Measurements from ENCODE around the gene CCDC102A.
A peak's percentile ranks its signal among the peaks of the same experiment; 100 is the strongest.

The CCDC102A gene

DNA sequence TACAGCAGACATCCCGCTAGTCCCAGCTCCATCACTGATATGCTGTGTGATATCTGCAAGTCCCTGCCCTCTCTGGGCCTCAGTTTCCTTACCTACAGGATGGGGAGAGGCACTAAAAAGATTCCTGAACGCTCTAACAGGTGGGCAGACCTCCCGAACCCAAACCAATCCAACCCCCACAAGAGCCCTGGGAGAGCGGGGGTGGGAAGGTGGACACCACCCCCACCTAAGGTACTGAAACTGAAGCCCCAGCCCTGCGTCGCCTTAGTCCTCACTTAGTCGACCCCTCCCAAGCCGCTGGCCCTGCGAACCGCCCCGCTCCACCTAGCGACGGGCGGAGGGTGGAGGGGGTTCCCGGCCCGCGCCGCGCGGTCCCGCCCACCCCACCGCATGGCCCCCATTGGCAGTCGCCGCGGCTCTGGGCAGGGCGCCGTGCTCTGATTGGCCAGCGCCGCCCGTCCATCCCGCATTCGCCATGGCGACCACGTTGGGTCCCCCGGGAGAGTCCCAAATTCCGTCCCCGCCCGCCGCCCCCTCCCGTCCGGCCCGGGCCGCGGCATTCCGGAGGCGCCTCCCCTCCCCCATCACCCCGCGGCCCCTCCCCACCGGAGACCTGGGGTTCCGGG is 578 bp downstream of the CCDC102A start:
- DNase-seq = peak; percentile 92

- DNase-seq = no peak
Observed at GRCh38 chr16:57534881-57535658, 1.3 kb downstream of the CCDC102A start.

DNA sequence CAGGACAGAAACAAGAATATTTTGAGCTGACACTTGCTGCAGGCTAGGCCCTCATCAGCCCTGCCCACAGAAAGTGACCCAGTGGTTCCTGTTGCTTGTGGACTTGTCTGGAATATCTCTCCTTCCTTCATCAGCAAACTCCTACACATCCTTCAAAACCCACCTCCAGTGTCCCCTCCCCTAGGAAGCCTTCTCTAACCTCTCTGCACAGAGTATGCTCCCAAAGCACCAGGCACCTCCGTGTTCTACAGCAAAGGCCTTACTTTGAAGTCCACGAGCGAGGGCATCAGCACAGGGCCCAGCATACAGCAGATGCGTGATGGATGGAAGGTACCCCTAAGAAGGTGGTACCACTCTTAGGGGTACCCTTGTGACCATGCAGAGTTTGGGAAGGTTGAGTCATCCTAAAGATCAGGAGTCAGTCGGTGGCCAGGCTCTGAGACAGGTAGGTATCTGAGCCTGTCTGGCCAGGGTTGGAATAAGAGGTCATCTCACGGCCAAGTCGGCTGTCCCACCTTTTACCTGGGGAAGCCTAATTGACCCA is 2.0 kb downstream of the CCDC102A start:
- DNase-seq = no peak

DNA sequence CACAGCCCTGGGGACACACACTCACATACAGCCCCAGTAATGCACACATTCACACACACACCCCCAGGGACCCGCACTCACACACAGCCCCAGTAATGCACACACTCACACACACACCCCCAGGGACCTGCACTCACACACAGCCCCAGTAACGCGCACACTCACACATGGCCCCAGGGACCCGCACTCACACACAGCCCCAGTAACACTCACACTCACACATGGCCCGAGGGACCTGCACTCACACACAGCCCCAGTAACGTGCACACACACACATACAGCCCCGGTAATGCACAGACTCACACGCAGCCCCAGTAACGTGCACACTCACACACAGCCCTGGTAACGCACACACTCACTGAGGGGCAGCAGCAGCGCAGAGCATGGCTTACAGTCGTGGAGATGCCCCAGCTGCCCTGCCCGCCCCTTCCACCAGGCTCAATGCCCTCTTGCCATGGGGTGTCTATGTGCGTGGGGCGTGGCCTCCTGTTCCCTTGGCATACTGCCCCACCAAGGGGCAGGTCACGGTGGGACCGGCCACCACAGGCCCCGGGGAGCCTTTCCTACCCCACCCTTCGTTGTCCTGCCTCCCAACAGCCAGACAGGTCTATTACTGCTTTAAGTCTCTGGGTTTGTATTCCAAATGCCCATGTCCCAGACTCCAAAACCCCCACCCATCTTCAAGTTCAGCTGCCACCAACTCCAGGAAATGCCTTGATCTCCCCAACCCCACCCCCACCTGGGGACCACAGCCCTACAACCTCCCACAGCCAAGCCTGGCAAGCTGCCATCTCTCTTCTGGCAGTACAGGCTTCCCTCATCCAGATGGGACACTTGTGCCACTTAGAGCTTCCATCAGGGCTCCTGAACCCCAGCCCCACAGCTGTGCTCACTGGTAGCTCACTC is 2.7 kb downstream of the CCDC102A start:
- DNase-seq = no peak

DNA sequence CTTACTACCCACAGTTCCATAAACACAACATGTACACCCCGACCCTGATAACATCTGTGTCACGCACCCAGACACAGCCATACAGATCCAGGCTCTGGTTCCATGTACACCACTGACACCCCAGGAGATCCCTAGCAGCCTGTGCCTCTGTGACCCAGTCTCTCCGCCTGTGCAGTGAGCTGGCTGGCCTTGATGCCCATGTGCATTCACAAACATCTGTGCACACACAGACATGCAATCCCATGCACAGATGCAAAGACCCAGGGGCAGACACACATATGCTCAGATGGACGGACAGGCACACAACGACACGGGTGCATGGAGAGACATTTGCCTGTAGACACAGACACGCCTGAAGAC is 4.1 kb downstream of the CCDC102A start:
- no peak for DNase-seq

GRCh38 chr16:57531635-57532265 is 4.6 kb downstream of the CCDC102A start:
- DNase-seq = no peak

DNA sequence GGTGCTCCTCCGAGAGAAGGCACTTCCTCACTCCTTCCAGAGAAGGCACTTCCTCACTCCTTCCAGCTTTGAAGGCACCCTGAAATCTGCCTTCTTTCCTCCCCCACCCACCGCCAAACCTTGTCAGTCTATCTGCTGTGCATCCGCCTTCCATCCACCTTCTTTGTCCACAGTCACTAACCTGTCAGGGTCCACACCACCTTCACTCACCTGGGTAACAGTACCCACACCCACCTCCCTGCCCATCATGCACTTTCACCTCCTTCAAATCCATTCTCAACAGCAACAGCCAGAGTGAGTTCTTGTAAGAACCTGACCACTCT is 5.2 kb downstream of the CCDC102A start:
- DNase-seq = no peak

DNA sequence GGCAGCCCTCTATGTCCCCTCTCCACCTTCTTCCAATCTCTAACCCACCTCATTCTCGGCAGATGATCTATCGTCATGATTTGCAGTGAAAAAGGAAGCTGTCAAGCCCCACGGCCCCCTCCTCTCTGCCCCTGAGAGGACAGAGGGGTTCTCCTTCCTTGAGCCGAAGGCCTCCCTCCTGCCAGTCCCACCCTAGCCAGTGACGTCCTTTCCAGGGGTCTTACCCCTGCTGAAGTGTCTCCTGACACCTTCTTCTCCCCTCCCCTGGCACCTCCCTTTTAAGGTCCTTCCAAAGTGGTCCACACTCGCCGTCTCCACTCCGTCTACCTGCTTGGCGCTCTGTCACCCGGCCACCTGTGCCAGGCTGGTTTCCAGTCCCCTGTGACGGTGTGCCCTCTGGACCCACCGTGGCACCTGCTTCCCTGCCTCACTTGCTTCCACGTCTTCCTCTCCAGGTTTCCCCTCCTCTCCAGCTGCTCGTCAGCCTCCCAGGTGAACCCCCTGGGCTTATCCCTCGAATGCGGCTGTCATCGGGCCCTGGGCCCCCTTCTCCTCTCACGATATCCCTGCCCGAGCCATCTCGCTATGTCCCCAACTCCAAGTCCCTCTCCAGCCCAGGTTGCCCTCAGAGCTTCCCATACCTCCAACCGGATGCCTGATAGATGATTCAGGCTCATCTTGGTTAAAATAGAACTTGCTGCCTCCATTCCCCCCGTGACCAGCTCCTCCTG is 5.7 kb downstream of the CCDC102A start:
- no peak for DNase-seq

GRCh38 chr16:57530104-57530521 is 6.3 kb downstream of the CCDC102A start:
- DNase-seq = peak; percentile 60

GRCh38 chr16:57529391-57530103 is 6.8 kb downstream of the CCDC102A start:
- DNase-seq = no peak

GRCh38 chr16:57528499-57529390 is 7.6 kb downstream of the CCDC102A start:
- no peak for DNase-seq

DNA sequence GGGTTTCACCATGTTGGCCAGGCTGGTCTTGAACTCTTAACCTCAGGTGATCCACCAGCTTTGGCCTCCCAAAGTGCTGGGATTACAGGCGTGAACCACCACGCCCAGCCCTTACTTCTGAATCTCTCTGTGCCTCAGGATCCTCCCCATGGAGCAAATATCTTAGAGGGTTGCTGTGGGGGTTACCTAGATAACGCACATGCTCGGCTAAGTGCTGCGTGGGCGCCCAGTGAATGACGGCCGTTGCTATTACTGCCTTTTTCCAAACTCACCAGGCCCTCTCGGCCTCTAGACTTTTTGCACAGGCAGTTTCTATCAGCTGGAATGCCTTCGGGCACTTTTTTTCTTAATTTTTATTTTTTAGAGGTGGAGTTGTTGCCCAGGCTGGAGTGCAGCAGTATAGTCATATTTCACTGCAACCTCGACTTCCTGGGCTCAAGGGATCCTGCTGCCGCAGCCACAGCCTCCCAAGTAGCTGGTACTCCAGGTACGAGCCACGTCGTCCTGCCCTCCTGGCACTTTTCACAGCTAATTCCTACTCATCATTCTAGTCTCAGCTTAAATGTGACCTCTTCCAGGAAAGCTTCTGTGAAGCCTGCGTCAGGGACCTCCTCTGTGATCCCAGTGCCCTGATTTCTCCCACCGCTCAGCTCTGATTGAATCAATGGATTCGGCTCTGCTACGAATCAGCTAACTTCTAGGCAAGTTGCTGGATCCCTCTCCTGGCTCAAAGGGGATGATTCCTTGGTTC is 8.6 kb downstream of the CCDC102A start:
- DNase-seq = no peak

DNA sequence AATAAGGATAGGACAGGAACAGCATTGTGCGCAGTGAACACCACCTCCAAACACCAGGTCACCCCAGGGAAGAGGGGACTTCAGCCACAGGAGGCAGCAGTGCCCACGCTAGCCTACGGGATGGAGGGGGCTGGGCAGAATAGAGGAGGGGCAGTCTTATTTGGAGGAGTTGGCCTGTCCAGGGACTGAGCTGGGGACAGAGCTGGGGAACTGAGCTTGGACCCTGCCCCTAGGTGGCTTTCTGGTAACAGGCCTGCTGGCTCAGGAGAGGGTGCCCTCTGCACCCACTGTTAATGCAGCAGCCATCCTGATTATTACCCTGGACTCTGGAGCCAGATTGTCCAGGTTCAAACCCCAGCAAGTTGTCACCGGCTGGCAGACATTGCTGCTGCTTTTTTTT is 9.3 kb downstream of the CCDC102A start:
- no peak for DNase-seq

GRCh38 chr16:57526498-57526897 is 9.9 kb downstream of the CCDC102A start:
- DNase-seq = no peak

DNA sequence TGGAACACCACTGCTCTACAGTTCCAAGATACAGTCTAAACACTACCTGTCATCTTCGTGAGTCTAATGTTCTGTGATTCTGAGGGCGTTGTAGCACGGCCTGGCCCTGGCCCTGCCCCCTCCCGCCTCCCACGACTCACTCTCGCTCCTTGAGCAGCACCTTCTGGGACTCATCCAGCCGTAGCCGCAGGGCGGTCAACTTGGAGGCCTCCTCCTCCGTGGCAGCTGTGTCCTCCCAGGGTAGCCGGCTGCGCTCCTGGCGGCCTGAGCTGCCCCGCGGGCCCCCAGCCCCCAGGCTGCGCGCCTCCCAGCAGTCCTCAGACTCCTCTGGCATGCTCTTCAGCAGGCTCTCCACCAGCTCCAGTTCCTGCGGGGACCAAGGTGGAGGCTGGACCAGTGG is 10.6 kb downstream of the CCDC102A start:
- DNase-seq = no peak

GRCh38 chr16:57522960-57523359 is 13.4 kb downstream of the CCDC102A start:
- no peak for DNase-seq

GRCh38 chr16:57519796-57520360 is 16.5 kb downstream of the CCDC102A start:
- DNase-seq = peak; percentile 65

- no peak for DNase-seq
Observed at GRCh38 chr16:57518922-57519321, 17.4 kb downstream of the CCDC102A start.

GRCh38 chr16:57518520-57518919 is 17.9 kb downstream of the CCDC102A start:
- no peak for DNase-seq
